ENCODE measurements around the gene AGBL5.

DNA sequence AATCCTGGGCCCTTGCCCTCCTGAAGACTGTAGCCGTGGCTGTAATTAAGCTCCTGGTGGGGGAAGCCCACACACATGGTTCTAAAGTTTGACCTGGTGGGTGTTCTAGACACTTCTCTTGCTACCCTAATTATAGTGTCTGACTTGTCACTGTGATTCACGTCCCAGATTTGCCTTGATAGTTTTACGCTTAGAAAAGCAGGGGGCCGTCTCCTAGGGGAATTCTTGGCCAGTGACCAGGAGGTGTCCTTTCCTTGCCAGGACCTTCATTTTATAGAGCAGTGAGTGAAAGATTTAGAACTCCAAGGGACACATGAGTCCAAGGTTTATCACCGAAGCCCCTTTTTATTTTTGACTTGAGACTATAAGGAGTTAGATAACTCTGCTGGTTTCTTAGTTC lies 9.7 kb upstream of the AGBL5 start:
- TF ChIP-seq GTF2F1 (IDR thresholded peaks at IDR 0.05; ENCODE audit: low read length): no peak
- no peak for TF ChIP-seq SMAD9 (CRISPR knock-in tag; IDR thresholded peaks at IDR 0.05)
- TF ChIP-seq, protein P1, sequence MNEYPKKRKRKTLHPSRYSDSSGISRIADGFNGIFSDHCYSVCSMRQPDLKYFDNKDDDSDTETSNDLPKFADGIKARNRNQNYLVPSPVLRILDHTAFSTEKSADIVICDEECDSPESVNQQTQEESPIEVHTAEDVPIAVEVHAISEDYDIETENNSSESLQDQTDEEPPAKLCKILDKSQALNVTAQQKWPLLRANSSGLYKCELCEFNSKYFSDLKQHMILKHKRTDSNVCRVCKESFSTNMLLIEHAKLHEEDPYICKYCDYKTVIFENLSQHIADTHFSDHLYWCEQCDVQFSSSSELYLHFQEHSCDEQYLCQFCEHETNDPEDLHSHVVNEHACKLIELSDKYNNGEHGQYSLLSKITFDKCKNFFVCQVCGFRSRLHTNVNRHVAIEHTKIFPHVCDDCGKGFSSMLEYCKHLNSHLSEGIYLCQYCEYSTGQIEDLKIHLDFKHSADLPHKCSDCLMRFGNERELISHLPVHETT (CRISPR knock-in tag; conservative IDR thresholded peaks at IDR 0.05): no peak
- no peak for TF ChIP-seq PRDM15 (CRISPR knock-in tag; IDR thresholded peaks at IDR 0.05)
- no peak for TF ChIP-seq ZNF224 (CRISPR knock-in tag; IDR thresholded peaks at IDR 0.05)
- no peak for TF ChIP-seq NFE2L1 (CRISPR knock-in tag; IDR thresholded peaks at IDR 0.05; ENCODE audit: borderline replicate concordance)
- TF ChIP-seq SRSF1 (optimal IDR thresholded peaks at IDR 0.05; ENCODE audit: low read depth, low read length): no peak
- TF ChIP-seq ZNF670 (CRISPR knock-in tag; IDR thresholded peaks at IDR 0.05; ENCODE audit: borderline replicate concordance): no peak
- no peak for TF ChIP-seq PHF21A (CRISPR knock-in tag; IDR thresholded peaks at IDR 0.05)

Measured in HepG2 (cell line).